Progenitor cell of endocrine pancreas (in vitro differentiated cells): Measurements from ENCODE around the gene FAM222B. TPM values are rescaled to one million over a fixed set of nuclear protein-coding genes. Genes with fewer than 3 reads are reported as not detected.
A peak's percentile ranks its signal among the peaks of the same experiment; 100 is the strongest.

Source experiments
- DNase-seq: peaks from one replicate; pipeline ENCODE4 v3.0.0; 2021; ENCODE audit warnings: low spot score; ENCODE audit not compliant: unreplicated experiment
- H3K27ac Mint-ChIP-seq: 2 replicates; pipeline ENCODE4 v1.8.0; 2021; ENCODE audit warnings: mild to moderate bottlenecking, moderate library complexity, mixed read lengths
- H3K27me3 Mint-ChIP-seq: 2 replicates; pipeline ENCODE4 v1.8.0; 2021; ENCODE audit warnings: mixed read lengths
- H3K36me3 Mint-ChIP-seq: 2 replicates; pipeline ENCODE4 v1.8.0; 2022; ENCODE audit warnings: mixed read lengths; ENCODE audit not compliant: insufficient read depth
- H3K4me1 Mint-ChIP-seq: 2 replicates; pipeline ENCODE4 v1.8.0; 2021; ENCODE audit warnings: low read depth, mixed read lengths
- H3K4me3 Mint-ChIP-seq: 2 replicates; pipeline ENCODE4 v1.8.0; 2021; ENCODE audit warnings: low read depth, mild to moderate bottlenecking, moderate library complexity, mixed read lengths
- H3K9me3 Mint-ChIP-seq: 2 replicates; pipeline ENCODE4 v1.8.0; 2021; ENCODE audit warnings: low read depth, mixed read lengths
- total RNA-seq: library from RNA; stranded (reverse); gene quantifications from 2 replicates; pipeline ENCODE4 v1.2.1, GENCODE V29; 2021
- TF ChIP-seq, protein P1 (sequence below): fragments of 200-600 bp; sonication (generic); IDR thresholded peaks from one replicate; pipeline ENCODE4 v1.5.0; 2021; ENCODE audit warnings: antibody characterized with exemption, mild to moderate bottlenecking; ENCODE audit not compliant: unreplicated experiment

Gene FAM222B
- total RNA-seq, 1 donor from 2014 or later, result 58.7 TPM

DNA sequence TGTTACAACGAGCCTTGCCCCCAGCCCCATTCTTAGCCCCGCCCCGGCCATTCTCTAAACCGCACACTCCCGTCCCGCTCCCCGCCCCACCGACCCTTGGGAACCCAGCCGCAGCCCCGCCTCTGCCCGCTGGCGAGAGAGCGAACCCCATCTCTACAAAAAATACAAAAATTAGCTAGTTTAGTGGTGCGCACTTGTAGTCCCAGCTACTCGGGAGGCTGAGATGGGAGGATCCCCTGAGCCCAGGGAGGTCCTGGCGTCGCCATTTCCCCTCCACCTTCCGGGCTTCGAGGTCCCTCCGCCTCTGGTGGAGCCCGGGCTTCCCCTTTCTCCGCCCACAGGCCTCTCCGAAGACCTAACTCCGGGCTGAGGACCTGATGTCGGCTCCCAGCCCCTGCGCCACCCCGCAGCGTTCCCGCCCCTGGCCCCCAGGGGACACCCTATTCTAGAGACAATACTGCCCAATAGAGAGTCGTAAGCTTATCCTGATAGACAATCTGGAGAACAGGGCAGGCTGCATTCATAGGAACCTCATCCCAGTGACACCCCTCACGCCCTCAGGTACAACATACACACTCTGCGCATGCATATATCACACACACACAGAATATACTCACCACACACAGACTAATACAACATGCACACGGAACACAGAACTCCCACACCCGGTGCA is 130.4 kb downstream of the FAM222B start:
- Mint-ChIP-seq H3K4me3 (peak overlapping the region; percentile 95), H3K27ac (peak overlapping the region; percentile 92), H3K27me3 (no peaks in the 10 kb centered on the region), H3K36me3 (peaks cover 19% of the 10 kb centered on the region), H3K9me3 (no peaks in the 10 kb centered on the region), H3K4me1 (peaks cover 19% of the 10 kb centered on the region)
- DNase-seq, result no peak
- TF ChIP-seq, protein P1, sequence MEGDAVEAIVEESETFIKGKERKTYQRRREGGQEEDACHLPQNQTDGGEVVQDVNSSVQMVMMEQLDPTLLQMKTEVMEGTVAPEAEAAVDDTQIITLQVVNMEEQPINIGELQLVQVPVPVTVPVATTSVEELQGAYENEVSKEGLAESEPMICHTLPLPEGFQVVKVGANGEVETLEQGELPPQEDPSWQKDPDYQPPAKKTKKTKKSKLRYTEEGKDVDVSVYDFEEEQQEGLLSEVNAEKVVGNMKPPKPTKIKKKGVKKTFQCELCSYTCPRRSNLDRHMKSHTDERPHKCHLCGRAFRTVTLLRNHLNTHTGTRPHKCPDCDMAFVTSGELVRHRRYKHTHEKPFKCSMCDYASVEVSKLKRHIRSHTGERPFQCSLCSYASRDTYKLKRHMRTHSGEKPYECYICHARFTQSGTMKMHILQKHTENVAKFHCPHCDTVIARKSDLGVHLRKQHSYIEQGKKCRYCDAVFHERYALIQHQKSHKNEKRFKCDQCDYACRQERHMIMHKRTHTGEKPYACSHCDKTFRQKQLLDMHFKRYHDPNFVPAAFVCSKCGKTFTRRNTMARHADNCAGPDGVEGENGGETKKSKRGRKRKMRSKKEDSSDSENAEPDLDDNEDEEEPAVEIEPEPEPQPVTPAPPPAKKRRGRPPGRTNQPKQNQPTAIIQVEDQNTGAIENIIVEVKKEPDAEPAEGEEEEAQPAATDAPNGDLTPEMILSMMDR, result peak; percentile 15

DNA sequence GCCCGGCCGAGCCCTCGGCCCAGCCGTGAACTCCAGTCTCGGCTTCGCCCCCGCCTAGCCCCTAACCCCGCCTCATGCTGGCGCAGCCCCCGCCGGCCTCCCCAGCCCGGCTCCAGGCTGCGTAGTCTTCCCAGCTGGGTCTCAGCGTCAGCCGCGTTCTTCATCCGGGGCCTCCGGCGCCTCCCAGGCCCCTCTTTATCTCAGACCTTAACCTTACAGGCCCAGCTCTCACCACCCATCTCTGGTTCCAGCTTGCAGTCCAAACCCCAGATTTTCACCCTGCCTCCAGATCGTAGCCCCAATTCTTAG is 130.9 kb downstream of the FAM222B start, which contains the start of gene PROCA1:
Gene PROCA1 (minus strand): TSS at position 166 of the 309 bp plus-strand sequence. CDS start 228 bp downstream, outside the sequence.
- TF ChIP-seq, protein P1, result no peak
- peaks cover 19% of the 10 kb centered on the region for H3K4me1 Mint-ChIP-seq
- peak within 1 kb of the TSS; percentile 100 for H3K27ac Mint-ChIP-seq
- H3K36me3 Mint-ChIP-seq, result peaks cover 20% of the 10 kb centered on the region
- H3K9me3 Mint-ChIP-seq, result no peaks in the 10 kb centered on the region
- peak within 1 kb of the TSS; percentile 95 for H3K4me3 Mint-ChIP-seq
- DNase-seq, result no peak
- no peaks in the 10 kb centered on the region for H3K27me3 Mint-ChIP-seq

DNA sequence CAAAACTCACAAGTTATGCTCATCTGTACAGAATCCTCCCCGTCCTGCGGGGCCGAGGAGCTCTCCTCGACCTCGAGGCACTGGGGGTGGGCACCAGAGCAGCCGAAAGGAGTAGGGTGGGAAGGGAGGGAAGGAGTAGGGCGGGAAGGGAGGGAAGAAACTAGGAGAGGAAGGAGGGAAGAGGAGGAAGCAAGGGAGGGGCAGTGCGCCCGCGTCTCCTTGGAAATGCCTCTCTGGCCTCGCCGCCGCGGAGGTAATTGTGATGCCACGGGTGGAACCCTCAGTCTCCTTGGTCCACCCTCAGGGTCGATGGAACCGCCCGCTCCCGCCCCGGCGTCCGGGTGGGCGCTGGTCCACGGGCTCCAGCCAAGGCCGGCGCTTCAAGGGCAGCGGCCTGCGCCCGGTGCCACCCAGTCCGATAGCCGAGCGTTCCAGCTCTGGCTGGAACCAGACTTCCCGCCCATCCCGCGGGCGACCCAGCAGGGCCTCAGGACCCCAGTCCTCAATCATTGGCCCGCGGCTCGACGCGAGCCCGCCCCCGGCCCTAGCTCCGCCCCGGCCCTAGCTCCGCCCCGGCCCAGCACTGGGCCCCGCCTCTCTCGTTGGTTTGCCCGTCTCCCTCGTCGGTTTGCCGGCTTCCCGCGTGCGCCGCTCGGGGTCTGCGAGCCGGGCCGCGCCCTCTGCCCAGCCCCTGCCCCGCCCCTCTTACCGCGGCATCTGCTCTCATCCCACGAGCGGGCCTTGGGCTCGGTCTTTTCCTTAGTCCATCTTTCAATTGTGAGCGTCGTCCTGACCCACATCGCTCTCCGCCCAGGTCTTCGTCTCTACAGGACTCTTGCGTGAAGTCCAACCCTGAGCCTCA is 131.5 kb downstream of the FAM222B start:
- TF ChIP-seq, protein P1, result no peak
- Mint-ChIP-seq H3K27me3 (no peaks in the 10 kb centered on the region), H3K9me3 (no peaks in the 10 kb centered on the region), H3K4me3 (peak overlapping the region; percentile 95), H3K4me1 (peaks cover 16% of the 10 kb centered on the region), H3K27ac (peak overlapping the region; percentile 100), H3K36me3 (peaks cover 20% of the 10 kb centered on the region)
- DNase-seq, result peak; percentile 96

DNA sequence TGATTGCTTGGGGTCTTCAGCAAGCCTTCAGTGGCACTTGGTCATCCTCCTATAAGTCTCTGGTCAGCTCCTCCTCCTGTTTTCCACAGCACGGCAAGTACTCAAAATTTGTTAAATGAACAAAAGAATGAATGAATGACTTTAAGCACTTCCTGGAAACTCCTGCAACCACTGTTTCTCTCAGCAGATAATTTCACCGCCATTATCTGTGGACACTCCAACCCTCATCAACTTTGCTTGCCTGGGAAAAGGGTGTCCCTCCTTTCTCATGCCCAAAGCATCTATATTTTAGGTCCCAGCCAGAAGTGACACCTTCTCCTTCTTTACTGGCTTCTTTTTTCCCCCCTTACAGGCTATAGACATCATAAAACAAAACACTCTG is 135.3 kb downstream of the FAM222B start:
- DNase-seq, result no peak
- no peak overlapping the region for H3K4me3 Mint-ChIP-seq
- no peaks in the 10 kb centered on the region for H3K27me3 Mint-ChIP-seq
- H3K36me3 Mint-ChIP-seq, result peaks cover 10% of the 10 kb centered on the region
- TF ChIP-seq, protein P1, result no peak
- no peak overlapping the region for H3K27ac Mint-ChIP-seq
- H3K9me3 Mint-ChIP-seq, result no peaks in the 10 kb centered on the region
- peaks cover 10% of the 10 kb centered on the region for H3K4me1 Mint-ChIP-seq

DNA sequence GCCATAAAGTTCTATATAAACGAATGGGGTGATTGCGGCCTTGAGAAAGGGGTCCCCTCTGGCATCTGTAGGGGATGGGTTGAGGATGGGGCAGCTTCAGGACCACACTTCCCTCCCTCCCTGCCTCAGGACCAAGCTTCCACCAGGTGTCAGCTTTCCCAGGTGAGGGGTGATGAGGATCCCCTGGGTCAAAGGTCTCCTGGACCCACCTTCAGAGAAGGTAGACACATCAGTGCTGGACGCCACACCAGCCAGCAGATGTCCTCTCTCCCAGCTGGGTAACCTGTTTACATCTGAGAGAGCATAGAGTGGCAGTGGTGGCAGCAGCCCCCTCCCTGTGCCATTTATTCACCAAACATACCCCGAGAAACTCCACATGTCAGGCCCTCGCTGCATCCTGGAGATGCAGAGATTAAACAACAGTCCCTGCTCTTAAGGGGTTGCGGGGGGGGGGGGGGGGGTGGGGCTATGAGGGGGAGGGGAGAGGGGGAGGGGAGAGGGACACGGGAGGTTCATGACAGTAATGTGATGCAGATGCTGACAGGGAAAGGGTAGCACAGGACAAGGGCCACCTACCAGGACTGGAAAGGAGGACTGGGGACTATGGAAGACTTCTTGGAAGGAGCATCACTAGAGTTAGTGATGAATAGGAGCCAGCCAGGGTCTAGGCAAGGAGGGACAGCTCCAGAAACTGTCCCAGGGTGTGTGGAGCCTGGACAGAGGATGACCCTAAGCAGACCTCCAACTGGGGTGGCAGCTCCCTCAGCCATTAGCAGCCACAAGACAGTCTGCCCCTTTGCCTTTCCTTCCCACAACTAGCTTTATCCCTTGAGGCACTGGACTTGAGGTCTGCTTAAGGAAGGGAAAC is 135.9 kb downstream of the FAM222B start:
- TF ChIP-seq, protein P1, result no peak
- peaks cover 7% of the 10 kb centered on the region for H3K4me1 Mint-ChIP-seq
- no peaks in the 10 kb centered on the region for H3K27me3 Mint-ChIP-seq
- H3K27ac Mint-ChIP-seq, result no peak overlapping the region
- H3K4me3 Mint-ChIP-seq, result no peak overlapping the region
- H3K9me3 Mint-ChIP-seq, result no peaks in the 10 kb centered on the region
- peaks cover 12% of the 10 kb centered on the region for H3K36me3 Mint-ChIP-seq
- DNase-seq, result no peak
